ENCODE results near the gene RING1.

The RING1 gene

DNA sequence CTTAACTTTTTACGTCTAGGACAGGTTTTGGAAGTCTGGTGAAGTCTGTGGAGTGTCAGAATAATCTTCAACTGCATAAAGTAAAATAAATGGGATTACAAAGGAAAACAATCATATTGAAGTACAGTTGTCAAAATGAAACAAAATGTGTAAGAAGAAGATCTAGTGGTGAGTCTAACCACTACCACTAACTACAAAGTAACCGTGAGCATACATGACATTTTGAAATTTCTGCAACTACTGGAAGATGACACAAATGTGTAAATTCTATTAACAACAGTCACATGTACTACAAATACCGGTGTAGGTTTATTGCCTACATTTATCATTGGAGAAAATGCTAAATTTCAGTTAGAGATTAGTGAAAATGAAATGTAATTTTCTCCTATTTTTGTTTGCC lies 33.7 kb downstream of the RING1 start:
- DNase-seq (ENCODE audit: low spot score) (no peak), FAIRE-seq (no peak)

GRCh38 chr6:33243476-33243875 lies 35.2 kb downstream of the RING1 start:
- FAIRE-seq = no peak

DNA sequence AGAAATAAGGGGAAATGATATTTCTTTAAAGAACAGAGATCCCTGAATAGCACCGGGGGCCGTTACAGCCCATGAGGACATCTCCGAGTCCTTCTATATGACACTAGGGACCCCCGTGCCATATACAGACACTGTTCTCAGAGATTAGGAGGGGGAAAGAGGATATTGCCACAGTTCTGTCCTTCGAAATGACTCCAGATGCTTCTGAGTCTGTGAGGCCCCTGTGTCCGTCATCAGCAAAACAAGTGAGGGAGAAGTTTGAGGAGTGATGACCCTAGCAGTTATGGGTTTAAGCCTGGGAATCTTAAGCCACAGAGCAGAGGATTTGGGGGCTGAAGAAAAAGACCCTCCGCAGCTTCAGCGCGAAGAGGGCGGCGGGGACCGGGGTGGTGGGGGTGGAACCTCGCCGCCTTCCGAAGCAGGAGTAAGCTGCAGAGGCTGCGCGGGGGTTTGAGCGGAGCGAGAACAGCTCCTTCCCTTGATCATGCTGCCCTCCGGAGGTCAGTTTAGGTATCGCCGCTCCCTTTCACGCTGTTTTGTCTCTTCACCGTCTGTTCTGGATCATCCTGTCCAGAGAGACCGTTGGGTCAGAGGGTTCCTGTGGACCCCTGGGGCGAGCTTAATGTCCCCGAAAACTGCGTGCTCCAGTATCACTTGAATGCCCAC lies 39.8 kb downstream of the RING1 start:
- DNase-seq (ENCODE audit: low spot score) (peak; percentile 75), FAIRE-seq (peak; percentile 72)

More at GRCh38 chr6:33243476-33243875, 35.2 kb downstream of the RING1 start:
- no peak for DNase-seq (ENCODE audit: low spot score)

GRCh38 chr6:33248643-33248931 lies 40.3 kb downstream of the RING1 start:
- FAIRE-seq = no peak
- DNase-seq (ENCODE audit: low spot score) = no peak

GRCh38 chr6:33248932-33249731 lies 40.8 kb downstream of the RING1 start:
- FAIRE-seq = peak; percentile 30
- DNase-seq (ENCODE audit: low spot score) = peak; percentile 93

GRCh38 chr6:33249732-33250630 lies 41.7 kb downstream of the RING1 start:
- FAIRE-seq (no peak), DNase-seq (ENCODE audit: low spot score) (no peak)

DNA sequence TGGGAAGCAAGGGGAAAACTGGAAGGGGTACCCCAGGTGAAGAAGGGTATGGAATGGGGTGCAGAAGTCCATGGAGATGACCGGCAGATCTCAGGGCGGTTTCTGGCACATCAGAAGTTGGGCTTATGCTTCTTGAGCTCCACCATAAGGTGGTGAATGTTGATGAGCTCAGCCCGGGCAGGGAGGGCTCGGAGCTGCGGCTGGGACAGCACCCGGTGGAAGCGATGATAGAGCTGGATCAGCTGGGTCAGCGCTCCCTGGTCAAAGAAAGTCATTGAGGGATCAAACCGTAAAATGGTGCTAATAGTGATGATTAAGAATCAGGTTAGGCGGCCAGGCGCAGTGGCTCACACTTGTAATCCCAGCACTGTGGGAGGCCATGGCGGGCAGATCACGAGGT lies 42.4 kb downstream of the RING1 start:
- DNase-seq (ENCODE audit: low spot score) (no peak), FAIRE-seq (no peak)

GRCh38 chr6:33251395-33252012 lies 43.2 kb downstream of the RING1 start:
- DNase-seq (ENCODE audit: low spot score) = no peak
- no peak for FAIRE-seq

DNA sequence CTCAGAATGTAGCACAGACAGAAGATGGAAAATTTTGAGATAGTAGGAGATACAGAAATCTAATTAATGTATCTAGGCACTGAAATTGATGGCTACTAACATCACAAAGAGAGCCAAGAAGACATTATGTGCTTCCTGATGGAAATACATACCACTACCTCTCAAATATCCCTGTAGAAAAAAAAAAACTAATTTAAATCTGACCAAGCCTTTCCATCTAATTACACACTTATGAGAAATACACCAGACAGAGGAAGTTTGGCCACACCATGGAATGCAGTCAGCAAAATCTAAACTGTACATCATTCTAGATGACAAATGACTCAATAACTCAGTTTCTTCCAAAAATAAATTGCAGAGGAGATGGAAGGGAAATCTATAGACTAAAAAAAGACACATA lies 44.5 kb downstream of the RING1 start:
- no peak for DNase-seq (ENCODE audit: low spot score)
- FAIRE-seq = no peak

GRCh38 chr6:33254591-33254990 lies 46.3 kb downstream of the RING1 start:
- DNase-seq (ENCODE audit: low spot score) = no peak
- no peak for FAIRE-seq

- DNase-seq (ENCODE audit: low spot score) = no peak
- FAIRE-seq = no peak
These were observed 50.7 kb downstream of the RING1 start for GRCh38 chr6:33259032-33259431.
